Suppressor macrophage treated with lipopolysaccharide for 4 hours (primary cell): ENCODE results near the gene SOBP.
"Not testable (repeated sequence)": the region's sequence is repeated elsewhere in the genome, so short reads cannot be mapped to it uniquely, and the experiment has no call there.

Source experiments
- DNase-seq: peaks from one replicate; pipeline ENCODE4 v3.0.0-alpha.2; 2020

SOBP gene

GRCh38 chr6:107489636-107490565, at the start of gene SOBP:
TSS of gene SOBP (plus strand) at chr6:107490117. CDS start at chr6:107490617, 500 bp downstream.
- DNase-seq = no peak

- no peak for DNase-seq
Observed at GRCh38 chr6:107440936-107441335, 49.0 kb upstream of the SOBP start.

GRCh38 chr6:107441682-107442081, 48.2 kb upstream of the SOBP start:
- no peak for DNase-seq

- no peak for DNase-seq
Observed at GRCh38 chr6:107442938-107443607, 46.8 kb upstream of the SOBP start.

GRCh38 chr6:107443608-107444267, 46.2 kb upstream of the SOBP start:
- no peak for DNase-seq

- no peak for DNase-seq
Observed at GRCh38 chr6:107444277-107444676, 45.6 kb upstream of the SOBP start.

- no peak for DNase-seq
Observed at GRCh38 chr6:107447663-107448216, 42.2 kb upstream of the SOBP start.

GRCh38 chr6:107448776-107449175, 41.1 kb upstream of the SOBP start:
- no peak for DNase-seq

- DNase-seq = peak; percentile 14
Observed at GRCh38 chr6:107458672-107459282, 31.1 kb upstream of the SOBP start.

GRCh38 chr6:107459283-107460082, 30.4 kb upstream of the SOBP start, which contains the start of gene PDSS2:
TSS of gene PDSS2 (minus strand) at chr6:107459564. CDS start at chr6:107459285, 279 bp downstream.
- peak; percentile 99 for DNase-seq

GRCh38 chr6:107460083-107460631, 29.8 kb upstream of the SOBP start:
- DNase-seq = peak; percentile 52

- no peak for DNase-seq
Observed at GRCh38 chr6:107466062-107466461, 23.9 kb upstream of the SOBP start.

- no peak for DNase-seq
Observed at GRCh38 chr6:107470364-107470763, 19.6 kb upstream of the SOBP start.

GRCh38 chr6:107473660-107474059, 16.3 kb upstream of the SOBP start:
- DNase-seq = no peak

GRCh38 chr6:107475360-107475759, 14.6 kb upstream of the SOBP start:
- DNase-seq = not testable (repeated sequence)

GRCh38 chr6:107475826-107476225, 14.1 kb upstream of the SOBP start:
- not testable (repeated sequence) for DNase-seq

GRCh38 chr6:107479089-107479690, 10.7 kb upstream of the SOBP start:
- no peak for DNase-seq

GRCh38 chr6:107485157-107485556, 4.8 kb upstream of the SOBP start:
- no peak for DNase-seq

- DNase-seq = peak; percentile 37
Observed at GRCh38 chr6:107488174-107488874, 1.6 kb upstream of the SOBP start.
